ENCODE data around the gene C1orf167. TPM values are rescaled to one million over a fixed set of nuclear protein-coding genes. Genes with fewer than 3 reads are reported as not detected.

The C1orf167 gene
- total RNA-seq, 5 donors from 2014 or later (not counting 1 experiment from before 2014, with no cell fraction given), result not detected

- ChIA-PET POLR2A (no interaction called here), CTCF (interaction anchor here in 1 of 2 donors (0.5 kb wide), 1 partner anchor 416 kb away, joined by 8 read pairs; no protein-coding TSS in a partner anchor)
- Mint-ChIP-seq H3K9me3 (no peaks in the 10 kb centered on the region), H3K27ac (no peak overlapping the region), H3K4me3 (no peak overlapping the region), H3K36me3 (peaks cover 44% of the 10 kb centered on the region), H3K27me3 (no peaks in the 10 kb centered on the region), H3K4me1 (peaks cover 0 to 7% (median 4%) of the 10 kb centered on the region in 3 donors)
- Histone ChIP-seq H3K9me3 (no peaks in the 10 kb centered on the region), H3K36me3 (ENCODE audit: control insufficient read depth in 2 of 2, extremely low read depth in 1 of 2, insufficient read depth in 1 of 2, low read length in 1 of 2) (peaks cover 12 to 55% of the 10 kb centered on the region in 2 donors), H3K27me3 (replicated peaks in 1 of 2; ENCODE audit: control insufficient read depth in 2 of 2, extremely low read depth in 1 of 2, insufficient read depth in 2 of 2, low read length in 1 of 2) (no peaks in the 10 kb centered on the region), H3K4me3 (ENCODE audit: control insufficient read depth in 1 of 2, extremely low read depth in 1 of 2, low read length in 1 of 2) (no peak overlapping the region), H3K4me1 (ENCODE audit: control insufficient read depth in 1 of 2, extremely low read depth in 1 of 2, insufficient read depth in 2 of 2, low read length in 2 of 2) (no peaks in the 10 kb centered on the region), H3K27ac (ENCODE audit: low read length) (no peak overlapping the region)
- ATAC-seq (replicated peaks in 1 of 4), result no peak
- no peak for DNase-seq
- 100% methylated on average over 12 of the region's 12 CpGs for WGBS (ENCODE audit: insufficient coverage)
Measured at GRCh38 chr1:11817192-11817591, 55.2 kb downstream of the C1orf167 start.

- no peaks in the 10 kb centered on the region for H3K4me1 ChIP-seq (ENCODE audit: control insufficient read depth in 1 of 2, extremely low read depth in 1 of 2, insufficient read depth in 2 of 2, low read length in 2 of 2)
- Mint-ChIP-seq H3K9me3 (no peaks in the 10 kb centered on the region), H3K27me3 (no peaks in the 10 kb centered on the region), H3K27ac (no peak overlapping the region), H3K36me3 (peaks cover 43% of the 10 kb centered on the region), H3K4me1 (no peaks in the 10 kb centered on the region), H3K4me3 (no peak overlapping the region)
- ChIA-PET POLR2A (interaction anchor here in 1 of 2 donors (0.6 kb wide), 1 partner anchor 9 kb away, joined by 3 read pairs; no protein-coding TSS in a partner anchor), CTCF (no interaction called here)
- ATAC-seq (replicated peaks in 1 of 4), result no peak
- H3K9me3 ChIP-seq, result no peaks in the 10 kb centered on the region
- 93% methylated on average over 2 of the region's 3 CpGs for WGBS (ENCODE audit: insufficient coverage)
- no peak overlapping the region for H3K27ac ChIP-seq (ENCODE audit: low read length)
- DNase-seq, result no peak
- no peak overlapping the region for H3K4me3 ChIP-seq (ENCODE audit: control insufficient read depth in 1 of 2, extremely low read depth in 1 of 2, low read length in 1 of 2)
- peaks cover 18 to 55% of the 10 kb centered on the region in 2 donors for H3K36me3 ChIP-seq (ENCODE audit: control insufficient read depth in 2 of 2, extremely low read depth in 1 of 2, insufficient read depth in 1 of 2, low read length in 1 of 2)
- H3K27me3 ChIP-seq (replicated peaks in 1 of 2; ENCODE audit: control insufficient read depth in 2 of 2, extremely low read depth in 1 of 2, insufficient read depth in 2 of 2, low read length in 1 of 2), result no peaks in the 10 kb centered on the region
Measured at GRCh38 chr1:11822091-11822490, 60.1 kb downstream of the C1orf167 start.

- H3K9me3 Mint-ChIP-seq, result no peaks in the 10 kb centered on the region
- WGBS (ENCODE audit: insufficient coverage), result 91% methylated on average over 12 of the region's 17 CpGs
- CTCF ChIA-PET, result interaction anchor here (0.7 to 0.9 kb wide), 2 partner anchors 18 to 20 kb away, joined by 3 read pairs; no protein-coding TSS in a partner anchor
- no peak overlapping the region for H3K27ac Mint-ChIP-seq
- Histone ChIP-seq H3K4me1 (ENCODE audit: control insufficient read depth in 1 of 2, extremely low read depth in 1 of 2, insufficient read depth in 2 of 2, low read length in 2 of 2) (no peaks in the 10 kb centered on the region), H3K27me3 (replicated peaks in 1 of 2; ENCODE audit: control insufficient read depth in 2 of 2, extremely low read depth in 1 of 2, insufficient read depth in 2 of 2, low read length in 1 of 2) (no peaks in the 10 kb centered on the region), H3K27ac (ENCODE audit: low read length) (no peak overlapping the region), H3K4me3 (ENCODE audit: control insufficient read depth in 1 of 2, extremely low read depth in 1 of 2, low read length in 1 of 2) (no peak overlapping the region), H3K9me3 (no peaks in the 10 kb centered on the region), H3K36me3 (ENCODE audit: control insufficient read depth in 2 of 2, extremely low read depth in 1 of 2, insufficient read depth in 1 of 2, low read length in 1 of 2) (peaks cover 20 to 57% of the 10 kb centered on the region in 2 donors)
- H3K4me1 Mint-ChIP-seq, result no peaks in the 10 kb centered on the region
- no peaks in the 10 kb centered on the region for H3K27me3 Mint-ChIP-seq
- peaks cover 46% of the 10 kb centered on the region for H3K36me3 Mint-ChIP-seq
- DNase-seq (no peak), ATAC-seq (replicated peaks in 1 of 4) (no peak)
- no peak overlapping the region for H3K4me3 Mint-ChIP-seq
- POLR2A ChIA-PET, result no interaction called here
Measured at GRCh38 chr1:11823366-11824137, 61.6 kb downstream of the C1orf167 start.

GRCh38 chr1:11825131-11825530 lies 63.1 kb downstream of the C1orf167 start:
- Mint-ChIP-seq H3K4me1 (no peaks in the 10 kb centered on the region), H3K9me3 (no peaks in the 10 kb centered on the region), H3K36me3 (peaks cover 41% of the 10 kb centered on the region), H3K27me3 (no peaks in the 10 kb centered on the region), H3K27ac (no peak overlapping the region), H3K4me3 (no peak overlapping the region)
- H3K9me3 ChIP-seq, result no peaks in the 10 kb centered on the region
- H3K4me1 ChIP-seq (ENCODE audit: control insufficient read depth in 1 of 2, extremely low read depth in 1 of 2, insufficient read depth in 2 of 2, low read length in 2 of 2), result no peaks in the 10 kb centered on the region
- no peak overlapping the region for H3K27ac ChIP-seq (ENCODE audit: low read length)
- no peak for DNase-seq
- peaks cover 20 to 57% of the 10 kb centered on the region in 2 donors for H3K36me3 ChIP-seq (ENCODE audit: control insufficient read depth in 2 of 2, extremely low read depth in 1 of 2, insufficient read depth in 1 of 2, low read length in 1 of 2)
- H3K4me3 ChIP-seq (ENCODE audit: control insufficient read depth in 1 of 2, extremely low read depth in 1 of 2, low read length in 1 of 2), result no peak overlapping the region
- no peaks in the 10 kb centered on the region for H3K27me3 ChIP-seq (replicated peaks in 1 of 2; ENCODE audit: control insufficient read depth in 2 of 2, extremely low read depth in 1 of 2, insufficient read depth in 2 of 2, low read length in 1 of 2)
- CTCF ChIA-PET, result no interaction called here
- WGBS (ENCODE audit: insufficient coverage), result 91% methylated on average over 3 of the region's 7 CpGs
- POLR2A ChIA-PET, result no interaction called here
- no peak for ATAC-seq (replicated peaks in 1 of 4)

GRCh38 chr1:11826946-11827345 lies 65.0 kb downstream of the C1orf167 start:
- CTCF ChIA-PET, result no interaction called here
- no peaks in the 10 kb centered on the region for H3K9me3 ChIP-seq
- H3K4me3 ChIP-seq (ENCODE audit: control insufficient read depth in 1 of 2, extremely low read depth in 1 of 2, low read length in 1 of 2), result no peak overlapping the region
- DNase-seq, result no peak
- ATAC-seq (replicated peaks in 1 of 4), result no peak
- no peak overlapping the region for H3K27ac ChIP-seq (ENCODE audit: low read length)
- H3K4me3 Mint-ChIP-seq, result no peak overlapping the region
- no CpG with 5 or more reads among the region's 9 CpGs for WGBS (ENCODE audit: insufficient coverage)
- POLR2A ChIA-PET, result no interaction called here
- no peak overlapping the region for H3K27ac Mint-ChIP-seq
- H3K4me1 Mint-ChIP-seq, result no peaks in the 10 kb centered on the region
- H3K4me1 ChIP-seq (ENCODE audit: control insufficient read depth in 1 of 2, extremely low read depth in 1 of 2, insufficient read depth in 2 of 2, low read length in 2 of 2), result no peaks in the 10 kb centered on the region
- H3K27me3 Mint-ChIP-seq, result no peaks in the 10 kb centered on the region
- peaks cover 37% of the 10 kb centered on the region for H3K36me3 Mint-ChIP-seq
- no peaks in the 10 kb centered on the region for H3K9me3 Mint-ChIP-seq
- no peaks in the 10 kb centered on the region for H3K27me3 ChIP-seq (replicated peaks in 1 of 2; ENCODE audit: control insufficient read depth in 2 of 2, extremely low read depth in 1 of 2, insufficient read depth in 2 of 2, low read length in 1 of 2)
- H3K36me3 ChIP-seq (ENCODE audit: control insufficient read depth in 2 of 2, extremely low read depth in 1 of 2, insufficient read depth in 1 of 2, low read length in 1 of 2), result peaks cover 12 to 54% of the 10 kb centered on the region in 2 donors

- ChIA-PET POLR2A (no interaction called here), CTCF (interaction anchor here in 1 of 2 donors (0.6 kb wide), 1 partner anchor 725 kb away, joined by 8 read pairs; no protein-coding TSS in a partner anchor)
- 95% methylated on average over 15 of the region's 19 CpGs for WGBS (ENCODE audit: insufficient coverage)
- no peak overlapping the region for H3K27ac Mint-ChIP-seq
- peaks cover 40% of the 10 kb centered on the region for H3K36me3 Mint-ChIP-seq
- no peak overlapping the region for H3K4me3 Mint-ChIP-seq
- ATAC-seq (replicated peaks in 1 of 4), result no peak
- no peaks in the 10 kb centered on the region for H3K9me3 Mint-ChIP-seq
- H3K27me3 Mint-ChIP-seq, result no peaks in the 10 kb centered on the region
- Histone ChIP-seq H3K36me3 (ENCODE audit: control insufficient read depth in 2 of 2, extremely low read depth in 1 of 2, insufficient read depth in 1 of 2, low read length in 1 of 2) (peaks cover 18 to 61% of the 10 kb centered on the region in 2 donors), H3K4me1 (ENCODE audit: control insufficient read depth in 1 of 2, extremely low read depth in 1 of 2, insufficient read depth in 2 of 2, low read length in 2 of 2) (no peaks in the 10 kb centered on the region), H3K9me3 (no peaks in the 10 kb centered on the region), H3K27ac (ENCODE audit: low read length) (no peak overlapping the region), H3K4me3 (ENCODE audit: control insufficient read depth in 1 of 2, extremely low read depth in 1 of 2, low read length in 1 of 2) (no peak overlapping the region), H3K27me3 (replicated peaks in 1 of 2; ENCODE audit: control insufficient read depth in 2 of 2, extremely low read depth in 1 of 2, insufficient read depth in 2 of 2, low read length in 1 of 2) (no peaks in the 10 kb centered on the region)
- no peaks in the 10 kb centered on the region for H3K4me1 Mint-ChIP-seq
- DNase-seq, result no peak
Measured at GRCh38 chr1:11828511-11828910, 66.5 kb downstream of the C1orf167 start.
